SK-N-SH treated with all-trans-retinoic acid at 6 μM for 48 hours (cell line): Measurements from ENCODE around the gene LRRC43.

Experiments
- ATAC-seq: fragments of 200-7000 bp; cut with Tn5 transposase; 3 replicates; pipeline ENCODE4 v1.9.1; 2020; ENCODE audit warnings: mild to moderate bottlenecking, moderate library complexity
- ARNTL ChIP-seq: fragments of 450-650 bp; formaldehyde crosslinking; IDR thresholded peaks from 2 replicates; pipeline ENCODE4 v1.5.0; 2020; ENCODE audit warnings: low read depth, mild to moderate bottlenecking, moderate library complexity, borderline replicate concordance
- BACH2 ChIP-seq: fragments of 250-450 bp; sonication (Bioruptor Pico); IDR thresholded peaks from 2 replicates; pipeline ENCODE4 v1.9.0; 2021; ENCODE audit warnings: mild to moderate bottlenecking, borderline replicate concordance
- CSDC2 ChIP-seq: fragments of 250-450 bp; sonication (Bioruptor Pico); IDR thresholded peaks from 2 replicates; pipeline ENCODE4 v1.5.0; 2020; ENCODE audit warnings: mild to moderate bottlenecking, moderate library complexity
- ESRRG ChIP-seq: fragments of 250-450 bp; sonication (Bioruptor Pico); IDR thresholded peaks from 2 replicates; pipeline ENCODE4 v1.6.1; 2021; ENCODE audit warnings: mild to moderate bottlenecking
- GLIS3 ChIP-seq: fragments of 250-450 bp; sonication (Bioruptor Pico); IDR thresholded peaks from 2 replicates; pipeline ENCODE4 v1.5.0; 2020; ENCODE audit warnings: mild to moderate bottlenecking, moderate library complexity
- ISL1 ChIP-seq: fragments of 250-450 bp; sonication (Bioruptor Pico); IDR thresholded peaks from 2 replicates; pipeline ENCODE4 v2.1.2; 2022; ENCODE audit warnings: mild to moderate bottlenecking, moderate library complexity
- OSR1 ChIP-seq: fragments of 250-450 bp; sonication (Bioruptor Pico); IDR thresholded peaks from 2 replicates; pipeline ENCODE4 v1.8.0; 2022; ENCODE audit warnings: moderate library complexity, mild to moderate bottlenecking, inconsistent platforms
- PPARA ChIP-seq: fragments of 250-450 bp; sonication (Bioruptor Pico); IDR thresholded peaks from 2 replicates; pipeline ENCODE4 v1.5.0; 2020; ENCODE audit warnings: mild to moderate bottlenecking, borderline replicate concordance
- SNAI2 ChIP-seq: fragments of 250-450 bp; sonication (Bioruptor Pico); IDR thresholded peaks from 2 replicates; pipeline ENCODE4 v1.5.0; 2020; ENCODE audit warnings: mild to moderate bottlenecking, moderate library complexity
- TCF4 ChIP-seq: fragments of 250-450 bp; sonication (Bioruptor Pico); IDR thresholded peaks from 2 replicates; pipeline ENCODE4 v1.8.0; 2021; ENCODE audit warnings: mild to moderate bottlenecking, moderate library complexity, borderline replicate concordance
- TOX ChIP-seq: fragments of 250-450 bp; sonication (Bioruptor Pico); IDR thresholded peaks from 2 replicates; pipeline ENCODE4 v1.8.0; 2021; ENCODE audit warnings: mild to moderate bottlenecking, moderate library complexity, borderline replicate concordance
- ZC3H10 ChIP-seq: fragments of 250-450 bp; sonication (Bioruptor Pico); IDR thresholded peaks from 2 replicates; pipeline ENCODE4 v1.5.1; 2021; ENCODE audit warnings: mild to moderate bottlenecking, moderate library complexity
- ZFP3 ChIP-seq: fragments of 250-450 bp; sonication (Bioruptor Pico); IDR thresholded peaks from 2 replicates; pipeline ENCODE4 v1.5.0; 2020; ENCODE audit warnings: mild to moderate bottlenecking, moderate library complexity
- ZFP30 ChIP-seq: fragments of 450-650 bp; formaldehyde crosslinking; IDR thresholded peaks from 2 replicates; pipeline ENCODE4 v1.5.0; 2022; ENCODE audit warnings: mild to moderate bottlenecking, moderate library complexity
- ZNF565 ChIP-seq: fragments of 450-650 bp; formaldehyde crosslinking; conservative IDR thresholded peaks from 2 replicates; pipeline ENCODE4 v1.5.0; 2020; ENCODE audit warnings: low read depth, mild to moderate bottlenecking, moderate library complexity
- ZNF70 ChIP-seq: fragments of 450-650 bp; formaldehyde crosslinking; IDR thresholded peaks from 2 replicates; pipeline ENCODE4 v1.5.0; 2020; ENCODE audit warnings: mild to moderate bottlenecking, moderate library complexity
- TF ChIP-seq, protein P1 (sequence below): fragments of 250-450 bp; sonication (Bioruptor Pico); IDR thresholded peaks from 2 replicates; pipeline ENCODE4 v1.5.1; 2020; ENCODE audit warnings: low read depth, mild to moderate bottlenecking, moderate library complexity
- TF ChIP-seq, protein P2 (sequence below): fragments of 250-450 bp; sonication (Bioruptor Pico); IDR thresholded peaks from 2 replicates; pipeline ENCODE4 v1.8.0; 2020; ENCODE audit warnings: mild to moderate bottlenecking, moderate library complexity, borderline replicate concordance
- TF ChIP-seq, protein P3 (sequence below): fragments of 250-450 bp; sonication (Bioruptor Pico); IDR thresholded peaks from 2 replicates; pipeline ENCODE4 v1.8.0; 2021; ENCODE audit warnings: low read depth, mild to moderate bottlenecking, moderate library complexity, borderline replicate concordance
- TF ChIP-seq, protein P4 (sequence below): fragments of 250-450 bp; sonication (Bioruptor Pico); IDR thresholded peaks from 2 replicates; pipeline ENCODE4 v1.5.0; 2020; ENCODE audit warnings: mild to moderate bottlenecking, moderate library complexity

LRRC43 gene

DNA sequence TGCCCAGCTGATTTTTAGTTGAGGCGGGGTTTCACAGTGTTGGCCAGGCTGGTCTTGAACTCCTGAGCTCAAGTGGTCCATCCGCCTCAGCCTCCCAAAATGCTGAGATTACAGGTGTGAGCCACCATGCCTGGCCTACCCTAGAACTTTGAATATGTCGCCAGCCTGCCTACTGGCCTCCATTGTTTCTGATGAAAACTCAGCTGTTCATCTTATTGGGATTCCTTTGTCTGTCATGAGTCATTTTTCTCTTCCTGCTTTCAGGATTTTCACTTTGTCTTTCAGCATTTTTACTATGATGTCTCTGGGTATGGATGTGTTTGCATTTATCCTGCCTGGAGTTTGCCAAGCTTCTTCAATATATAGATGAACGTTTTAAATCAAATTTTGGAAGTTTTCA, 12.5 kb downstream of the LRRC43 start:
- no peak for TF ChIP-seq OSR1 (CRISPR knock-in tag)
- TF ChIP-seq PPARA (CRISPR knock-in tag): no peak
- TF ChIP-seq TCF4 (CRISPR knock-in tag): no peak
- no peak for TF ChIP-seq ARNTL (CRISPR knock-in tag)
- no peak for TF ChIP-seq ZFP30 (CRISPR knock-in tag)
- TF ChIP-seq TOX (CRISPR knock-in tag): no peak
- TF ChIP-seq, protein P1, sequence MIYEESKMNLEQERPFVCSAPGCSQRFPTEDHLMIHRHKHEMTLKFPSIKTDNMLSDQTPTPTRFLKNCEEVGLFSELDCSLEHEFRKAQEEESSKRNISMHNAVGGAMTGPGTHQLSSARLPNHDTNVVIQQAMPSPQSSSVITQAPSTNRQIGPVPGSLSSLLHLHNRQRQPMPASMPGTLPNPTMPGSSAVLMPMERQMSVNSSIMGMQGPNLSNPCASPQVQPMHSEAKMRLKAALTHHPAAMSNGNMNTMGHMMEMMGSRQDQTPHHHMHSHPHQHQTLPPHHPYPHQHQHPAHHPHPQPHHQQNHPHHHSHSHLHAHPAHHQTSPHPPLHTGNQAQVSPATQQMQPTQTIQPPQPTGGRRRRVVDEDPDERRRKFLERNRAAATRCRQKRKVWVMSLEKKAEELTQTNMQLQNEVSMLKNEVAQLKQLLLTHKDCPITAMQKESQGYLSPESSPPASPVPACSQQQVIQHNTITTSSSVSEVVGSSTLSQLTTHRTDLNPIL (CRISPR knock-in tag): no peak
- no peak for TF ChIP-seq SNAI2
- TF ChIP-seq, protein P2, sequence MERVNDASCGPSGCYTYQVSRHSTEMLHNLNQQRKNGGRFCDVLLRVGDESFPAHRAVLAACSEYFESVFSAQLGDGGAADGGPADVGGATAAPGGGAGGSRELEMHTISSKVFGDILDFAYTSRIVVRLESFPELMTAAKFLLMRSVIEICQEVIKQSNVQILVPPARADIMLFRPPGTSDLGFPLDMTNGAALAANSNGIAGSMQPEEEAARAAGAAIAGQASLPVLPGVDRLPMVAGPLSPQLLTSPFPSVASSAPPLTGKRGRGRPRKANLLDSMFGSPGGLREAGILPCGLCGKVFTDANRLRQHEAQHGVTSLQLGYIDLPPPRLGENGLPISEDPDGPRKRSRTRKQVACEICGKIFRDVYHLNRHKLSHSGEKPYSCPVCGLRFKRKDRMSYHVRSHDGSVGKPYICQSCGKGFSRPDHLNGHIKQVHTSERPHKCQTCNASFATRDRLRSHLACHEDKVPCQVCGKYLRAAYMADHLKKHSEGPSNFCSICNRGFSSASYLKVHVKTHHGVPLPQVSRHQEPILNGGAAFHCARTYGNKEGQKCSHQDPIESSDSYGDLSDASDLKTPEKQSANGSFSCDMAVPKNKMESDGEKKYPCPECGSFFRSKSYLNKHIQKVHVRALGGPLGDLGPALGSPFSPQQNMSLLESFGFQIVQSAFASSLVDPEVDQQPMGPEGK (CRISPR knock-in tag): no peak
- TF ChIP-seq CSDC2 (CRISPR knock-in tag): no peak
- TF ChIP-seq, protein P3, sequence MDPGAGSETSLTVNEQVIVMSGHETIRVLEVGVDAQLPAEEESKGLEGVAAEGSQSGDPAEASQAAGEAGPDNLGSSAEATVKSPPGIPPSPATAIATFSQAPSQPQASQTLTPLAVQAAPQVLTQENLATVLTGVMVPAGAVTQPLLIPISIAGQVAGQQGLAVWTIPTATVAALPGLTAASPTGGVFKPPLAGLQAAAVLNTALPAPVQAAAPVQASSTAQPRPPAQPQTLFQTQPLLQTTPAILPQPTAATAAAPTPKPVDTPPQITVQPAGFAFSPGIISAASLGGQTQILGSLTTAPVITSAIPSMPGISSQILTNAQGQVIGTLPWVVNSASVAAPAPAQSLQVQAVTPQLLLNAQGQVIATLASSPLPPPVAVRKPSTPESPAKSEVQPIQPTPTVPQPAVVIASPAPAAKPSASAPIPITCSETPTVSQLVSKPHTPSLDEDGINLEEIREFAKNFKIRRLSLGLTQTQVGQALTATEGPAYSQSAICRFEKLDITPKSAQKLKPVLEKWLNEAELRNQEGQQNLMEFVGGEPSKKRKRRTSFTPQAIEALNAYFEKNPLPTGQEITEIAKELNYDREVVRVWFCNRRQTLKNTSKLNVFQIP (CRISPR knock-in tag): no peak
- no peak for TF ChIP-seq ZC3H10
- no peak for TF ChIP-seq GLIS3 (CRISPR knock-in tag)
- ATAC-seq: no peak

DNA sequence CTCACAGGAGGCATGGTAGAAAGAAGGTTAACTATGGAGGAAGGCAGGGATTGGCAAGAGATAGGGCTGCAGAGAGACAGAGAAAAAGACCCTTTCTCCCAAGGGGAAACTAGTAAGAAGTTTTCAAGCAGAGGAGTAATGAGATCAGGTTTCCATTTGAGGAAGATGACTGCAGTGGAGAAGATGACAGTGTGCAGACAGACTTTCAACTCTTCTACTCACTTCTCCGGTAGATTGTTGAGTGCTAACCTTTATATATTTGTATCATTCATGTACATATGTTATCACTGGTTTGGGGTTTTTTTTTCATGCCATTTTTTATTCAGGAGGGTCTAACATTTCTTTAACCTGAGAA, 14.7 kb downstream of the LRRC43 start:
- no peak for ATAC-seq
- TF ChIP-seq ZFP30 (CRISPR knock-in tag): no peak
- no peak for TF ChIP-seq ESRRG
- no peak for TF ChIP-seq ZC3H10

DNA sequence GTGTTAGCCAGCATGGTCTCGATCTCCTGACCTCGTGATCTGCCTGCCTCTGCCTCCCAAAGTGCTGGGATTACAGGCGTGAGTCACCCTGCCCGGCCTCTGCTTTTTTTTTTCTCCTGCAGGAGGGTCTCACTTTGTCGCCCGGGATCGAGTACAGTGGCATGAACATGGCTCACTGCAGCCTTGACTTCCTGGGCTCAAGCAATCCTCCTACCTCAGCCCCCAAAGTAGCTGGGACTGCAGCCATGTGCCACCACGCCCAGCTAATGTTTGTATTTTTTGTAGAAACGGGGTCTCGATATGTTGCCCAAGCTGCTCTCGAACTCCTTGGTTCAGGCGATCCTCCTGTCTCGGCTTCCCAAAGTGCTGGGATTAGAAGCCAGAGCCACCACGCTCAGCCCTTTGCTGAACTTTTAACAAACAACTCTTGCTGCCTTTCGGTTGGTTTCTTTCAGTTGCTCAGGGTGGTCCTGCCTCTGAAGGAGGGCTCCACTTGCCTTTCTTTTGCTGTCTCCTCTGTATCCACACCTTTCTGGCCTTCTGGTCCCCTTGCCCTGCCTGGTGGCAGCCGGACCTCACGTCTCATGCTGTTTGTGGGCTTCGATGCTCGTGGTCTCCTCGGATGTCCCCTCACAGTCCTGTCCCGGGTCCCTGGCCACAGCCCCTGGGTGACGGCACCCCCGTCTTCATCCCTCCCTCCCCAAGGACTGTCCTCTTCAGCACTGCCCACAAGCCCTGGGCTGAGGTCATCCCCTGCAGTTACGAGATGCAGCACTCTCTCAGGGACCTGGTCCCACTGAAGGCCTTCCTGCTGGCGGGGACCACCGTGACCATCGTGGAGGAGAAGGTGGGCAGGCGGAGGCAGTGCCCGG, 16.8 kb downstream of the LRRC43 start:
- no peak for ATAC-seq
- TF ChIP-seq OSR1 (CRISPR knock-in tag) (no peak), ZNF70 (CRISPR knock-in tag) (no peak), BACH2 (CRISPR knock-in tag) (no peak), ZNF565 (CRISPR knock-in tag) (no peak), TOX (CRISPR knock-in tag) (no peak), ZC3H10 (no peak), ISL1 (CRISPR knock-in tag) (no peak)
- TF ChIP-seq, protein P4, sequence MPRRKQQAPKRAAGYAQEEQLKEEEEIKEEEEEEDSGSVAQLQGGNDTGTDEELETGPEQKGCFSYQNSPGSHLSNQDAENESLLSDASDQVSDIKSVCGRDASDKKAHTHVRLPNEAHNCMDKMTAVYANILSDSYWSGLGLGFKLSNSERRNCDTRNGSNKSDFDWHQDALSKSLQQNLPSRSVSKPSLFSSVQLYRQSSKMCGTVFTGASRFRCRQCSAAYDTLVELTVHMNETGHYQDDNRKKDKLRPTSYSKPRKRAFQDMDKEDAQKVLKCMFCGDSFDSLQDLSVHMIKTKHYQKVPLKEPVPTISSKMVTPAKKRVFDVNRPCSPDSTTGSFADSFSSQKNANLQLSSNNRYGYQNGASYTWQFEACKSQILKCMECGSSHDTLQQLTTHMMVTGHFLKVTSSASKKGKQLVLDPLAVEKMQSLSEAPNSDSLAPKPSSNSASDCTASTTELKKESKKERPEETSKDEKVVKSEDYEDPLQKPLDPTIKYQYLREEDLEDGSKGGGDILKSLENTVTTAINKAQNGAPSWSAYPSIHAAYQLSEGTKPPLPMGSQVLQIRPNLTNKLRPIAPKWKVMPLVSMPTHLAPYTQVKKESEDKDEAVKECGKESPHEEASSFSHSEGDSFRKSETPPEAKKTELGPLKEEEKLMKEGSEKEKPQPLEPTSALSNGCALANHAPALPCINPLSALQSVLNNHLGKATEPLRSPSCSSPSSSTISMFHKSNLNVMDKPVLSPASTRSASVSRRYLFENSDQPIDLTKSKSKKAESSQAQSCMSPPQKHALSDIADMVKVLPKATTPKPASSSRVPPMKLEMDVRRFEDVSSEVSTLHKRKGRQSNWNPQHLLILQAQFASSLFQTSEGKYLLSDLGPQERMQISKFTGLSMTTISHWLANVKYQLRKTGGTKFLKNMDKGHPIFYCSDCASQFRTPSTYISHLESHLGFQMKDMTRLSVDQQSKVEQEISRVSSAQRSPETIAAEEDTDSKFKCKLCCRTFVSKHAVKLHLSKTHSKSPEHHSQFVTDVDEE (CRISPR knock-in tag): no peak

DNA sequence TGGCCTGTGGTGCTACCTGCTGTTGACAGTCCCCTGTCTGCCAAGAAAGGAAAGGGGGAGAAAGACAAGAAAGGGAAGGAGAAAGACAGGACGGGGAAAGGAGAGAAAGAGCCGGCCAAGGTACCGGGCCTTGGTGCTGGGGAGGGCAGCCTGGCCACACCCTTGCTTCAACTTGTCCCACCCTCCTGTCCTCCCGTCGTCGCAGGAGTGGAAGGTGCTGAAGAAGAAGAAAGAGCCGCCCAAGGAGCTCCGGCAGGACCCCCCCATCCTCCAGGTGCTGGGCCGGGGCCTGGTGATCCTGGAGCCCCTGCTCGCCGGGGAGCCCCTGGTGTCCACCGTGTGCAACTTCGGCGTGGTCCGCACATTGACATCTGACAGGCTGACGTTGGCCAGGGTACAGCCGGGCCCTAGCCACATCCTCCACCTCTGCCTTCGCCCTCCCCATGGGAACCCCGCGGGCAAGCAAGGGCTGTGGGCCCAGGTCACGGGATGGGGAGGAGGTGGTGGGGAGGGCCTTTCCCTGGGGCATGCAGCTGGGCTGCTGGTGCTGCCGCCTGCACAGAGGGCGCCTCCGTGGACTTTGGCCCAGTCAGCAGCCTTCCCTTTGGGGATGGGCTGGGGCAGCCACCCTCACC, 17.7 kb downstream of the LRRC43 start:
- no peak for ATAC-seq
- no peak for TF ChIP-seq ZFP3 (CRISPR knock-in tag)
- no peak for TF ChIP-seq ZNF70 (CRISPR knock-in tag)
- no peak for TF ChIP-seq ESRRG
- TF ChIP-seq, protein P3 (CRISPR knock-in tag): no peak
- TF ChIP-seq ARNTL (CRISPR knock-in tag): no peak
- TF ChIP-seq ZFP30 (CRISPR knock-in tag): no peak
- TF ChIP-seq, protein P4 (CRISPR knock-in tag): no peak
- TF ChIP-seq, protein P1 (CRISPR knock-in tag): no peak
- TF ChIP-seq GLIS3 (CRISPR knock-in tag): no peak
- TF ChIP-seq OSR1 (CRISPR knock-in tag): no peak
- TF ChIP-seq TCF4 (CRISPR knock-in tag): no peak
